LNCaP clone FGC (cell line): Measurements from ENCODE around the gene ZC3H13.

ENCODE experiments used
- DNase-seq: peaks from one replicate; pipeline ENCODE4 v3.0.0-alpha.2; 2011; ENCODE audit warnings: low read depth
- H3K4me3 ChIP-seq: 2 replicates; pipeline ENCODE4 v1.5.1; 2011; ENCODE audit warnings: mild to moderate bottlenecking, low read depth, low read length, control low read depth
- CTCF ChIP-seq: IDR thresholded peaks from 2 replicates; pipeline ENCODE4 v1.5.1; 2012; ENCODE audit warnings: mild to moderate bottlenecking; ENCODE audit not compliant: control insufficient read depth, insufficient read depth; ENCODE audit errors: extremely low read depth

ZC3H13 gene

GRCh38 chr13:45932172-45932571 lies 120.4 kb downstream of the ZC3H13 start:
- no peak overlapping the region for H3K4me3 ChIP-seq
- no peak for TF ChIP-seq CTCF
- DNase-seq = no peak

- TF ChIP-seq CTCF = no peak
- H3K4me3 ChIP-seq = no peak overlapping the region
- DNase-seq = no peak
Measured at GRCh38 chr13:45931211-45931610, 121.3 kb downstream of the ZC3H13 start.

- no peak for DNase-seq
- no peak for TF ChIP-seq CTCF
Measured at GRCh38 chr13:45930177-45930576, 122.4 kb downstream of the ZC3H13 start.

GRCh38 chr13:45928843-45929242 lies 123.7 kb downstream of the ZC3H13 start:
- H3K4me3 ChIP-seq = no peak overlapping the region
- no peak for TF ChIP-seq CTCF
- DNase-seq = peak; percentile 79

More at GRCh38 chr13:45930177-45930576, 122.4 kb downstream of the ZC3H13 start:
- H3K4me3 ChIP-seq = no peak overlapping the region

- no peak overlapping the region for H3K4me3 ChIP-seq
- no peak for DNase-seq
- no peak for TF ChIP-seq CTCF
Measured at GRCh38 chr13:45928176-45928575, 124.4 kb downstream of the ZC3H13 start.

- no peak for TF ChIP-seq CTCF
- DNase-seq = no peak
- no peak overlapping the region for H3K4me3 ChIP-seq
Measured at GRCh38 chr13:45926741-45927140, 125.8 kb downstream of the ZC3H13 start.

GRCh38 chr13:45925151-45925550 lies 127.4 kb downstream of the ZC3H13 start:
- H3K4me3 ChIP-seq = no peak overlapping the region
- DNase-seq = no peak
- peak; percentile 31 for TF ChIP-seq CTCF
